Stimulated activated naive CD4-positive, alpha-beta T cell treated with Interleukin-2 at 50 U/mL for 16 hours (primary cell): ENCODE measurements around the gene TAPBP.
"Not testable (repeated sequence)": the region's sequence is repeated elsewhere in the genome, so short reads cannot be mapped to it uniquely, and the experiment has no call there.

ENCODE experiments used
- DNase-seq: peaks from one replicate; lab custom pipeline; 2025; lab: John Stamatoyannopoulos, UW

Gene TAPBP

GRCh38 chr6:33276581-33276863 is 37.4 kb downstream of the TAPBP start:
- no peak for DNase-seq

GRCh38 chr6:33275795-33276580 is 37.9 kb downstream of the TAPBP start:
- DNase-seq, result not testable (repeated sequence)

- no peak for DNase-seq
These were observed 39.7 kb downstream of the TAPBP start for GRCh38 chr6:33273924-33274902.

GRCh38 chr6:33273129-33273923 is 40.6 kb downstream of the TAPBP start:
- DNase-seq, result no peak

GRCh38 chr6:33272275-33273128 is 41.4 kb downstream of the TAPBP start:
- no peak for DNase-seq

- DNase-seq, result peak; percentile 89
These were observed 42.2 kb downstream of the TAPBP start, which contains the start of the genes RPS18 and VPS52 for GRCh38 chr6:33271468-33272274. RPS18 (plus strand) TSS chr6:33272075; CDS start chr6:33272120, 45 bp downstream. VPS52 (minus strand) TSS chr6:33271876; CDS start chr6:33271675, 201 bp downstream.

- DNase-seq, result no peak
These were observed 42.8 kb downstream of the TAPBP start for GRCh38 chr6:33271117-33271467.

- DNase-seq, result no peak
These were observed 49.9 kb downstream of the TAPBP start for GRCh38 chr6:33264015-33264414.

- DNase-seq, result not testable (repeated sequence)
These were observed 51.4 kb downstream of the TAPBP start for GRCh38 chr6:33262490-33262889.

- no peak for DNase-seq
These were observed 54.8 kb downstream of the TAPBP start for GRCh38 chr6:33259032-33259431.

- DNase-seq, result no peak
These were observed 59.3 kb downstream of the TAPBP start for GRCh38 chr6:33254591-33254990.

- no peak for DNase-seq
These were observed 61.1 kb downstream of the TAPBP start for GRCh38 chr6:33252759-33253158.

- no peak for DNase-seq
These were observed 62.4 kb downstream of the TAPBP start for GRCh38 chr6:33251395-33252012.

GRCh38 chr6:33250731-33251130 is 63.1 kb downstream of the TAPBP start:
- DNase-seq, result no peak

- no peak for DNase-seq
These were observed 63.9 kb downstream of the TAPBP start for GRCh38 chr6:33249732-33250630.
